HPDE6-E6E7 (cell line): Measurements from ENCODE around the gene APBA1.
A peak's percentile ranks its signal among the peaks of the same experiment; 100 is the strongest.

Source experiments
- DNase-seq: peaks from one replicate; pipeline ENCODE4 v3.0.0; 2011; ENCODE audit warnings: missing footprints; ENCODE audit errors: extremely low spot score

The APBA1 gene

DNA sequence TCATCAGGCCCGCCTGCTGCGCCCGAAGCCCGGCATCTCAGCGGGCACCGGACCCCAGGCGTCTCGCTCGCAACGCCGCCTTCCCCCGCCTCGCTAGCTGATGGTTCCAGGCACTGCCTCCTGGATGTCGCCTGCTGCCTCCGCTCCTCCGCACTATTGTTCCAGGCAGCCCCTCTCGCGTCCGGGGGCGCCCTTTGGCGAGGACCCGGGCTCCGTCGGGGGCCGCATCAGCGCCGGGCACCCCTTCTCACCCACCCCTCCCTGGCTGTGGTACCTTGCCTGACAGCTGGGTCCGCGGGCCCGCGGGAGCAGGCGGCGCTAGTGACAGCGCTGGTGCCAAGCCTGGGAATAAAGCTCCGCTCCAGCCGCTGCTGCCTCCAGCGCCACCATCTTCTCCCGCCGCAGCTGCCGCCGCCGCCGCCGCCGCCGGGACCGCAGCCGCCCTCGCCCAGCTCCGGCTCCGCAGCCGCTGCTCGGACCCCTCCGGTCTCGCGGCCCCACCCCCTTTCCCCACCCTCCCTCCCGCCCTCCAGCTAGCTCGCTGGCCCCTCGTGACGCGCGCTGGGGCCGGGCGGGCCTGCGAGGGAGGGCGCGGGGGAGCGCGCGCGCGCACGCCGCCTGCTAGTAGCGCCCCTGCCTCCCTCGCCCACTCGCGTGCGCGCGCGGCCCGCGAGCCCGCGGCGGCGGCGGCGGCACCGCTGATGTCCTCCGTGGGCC lies at the start of gene APBA1:
TSS of gene APBA1 (minus strand) at position 493 of the 717 bp plus-strand sequence.
- DNase-seq, result no peak

- no peak for DNase-seq
These were observed 47.8 kb upstream of the APBA1 start for GRCh38 chr9:69719983-69720382.

GRCh38 chr9:69719367-69719766 lies 47.2 kb upstream of the APBA1 start:
- DNase-seq, result no peak

DNA sequence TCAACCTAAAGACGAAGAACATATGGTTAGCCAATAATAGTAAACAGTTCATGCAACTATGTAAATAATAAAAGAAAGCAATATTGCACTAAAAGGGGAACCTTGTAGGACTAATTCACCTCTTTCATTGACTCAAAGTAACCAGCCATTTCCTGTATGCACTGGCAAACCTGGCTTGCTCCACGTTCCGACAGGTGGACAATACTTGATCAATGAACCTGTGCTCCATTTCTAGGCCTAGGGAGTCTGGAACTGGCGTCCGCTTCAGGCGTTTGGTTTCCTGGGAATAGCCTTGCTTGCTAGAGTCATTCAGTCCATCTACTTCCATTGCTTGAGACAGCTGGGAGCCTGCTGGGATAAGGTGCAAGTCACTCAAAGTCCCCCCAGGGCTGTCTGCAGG lies 46.0 kb upstream of the APBA1 start:
- DNase-seq, result no peak

DNA sequence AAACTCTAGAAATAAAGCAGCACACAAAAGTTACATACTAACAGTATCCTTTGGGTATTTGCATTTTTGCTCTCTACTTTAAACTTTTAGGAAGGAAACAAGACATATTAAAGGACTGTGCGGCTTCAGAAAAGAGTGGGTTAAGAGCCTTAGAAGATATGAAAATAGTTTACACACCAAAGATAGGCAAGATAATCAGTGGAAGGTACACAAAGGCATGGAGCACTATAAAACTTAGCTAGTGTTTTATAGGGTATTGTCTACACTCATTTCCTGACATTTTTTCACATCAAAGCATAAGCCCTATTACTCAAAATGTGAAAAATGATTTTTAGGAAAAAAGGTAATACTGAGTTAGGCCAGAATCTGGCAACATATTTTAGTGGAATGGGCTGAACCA lies 43.7 kb upstream of the APBA1 start:
- no peak for DNase-seq

GRCh38 chr9:69715096-69715495 lies 42.9 kb upstream of the APBA1 start:
- no peak for DNase-seq

- DNase-seq, result no peak
These were observed 25.3 kb upstream of the APBA1 start for GRCh38 chr9:69697475-69697874.

DNA sequence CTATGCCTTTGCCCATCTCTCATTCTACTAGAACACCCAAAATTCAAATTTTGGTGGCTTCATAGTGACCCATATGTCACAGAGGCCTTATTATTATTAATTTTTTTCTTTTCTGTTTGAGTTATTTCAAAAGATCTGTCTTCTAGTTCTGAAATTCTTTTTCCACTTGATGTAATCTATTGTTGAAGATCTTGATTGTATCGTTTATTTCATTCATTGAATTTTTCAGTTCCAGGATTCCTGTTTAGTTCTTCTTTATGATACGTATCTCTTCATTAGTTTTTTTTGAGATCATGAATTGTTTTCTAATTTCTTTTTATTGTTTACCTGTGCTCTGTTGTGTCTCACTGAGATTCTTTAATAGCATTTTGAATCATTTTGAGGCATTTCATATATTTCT lies 24.6 kb upstream of the APBA1 start:
- no peak for DNase-seq

- DNase-seq, result no peak
These were observed 17.9 kb upstream of the APBA1 start for GRCh38 chr9:69689991-69690538.

GRCh38 chr9:69683927-69684326 lies 11.8 kb upstream of the APBA1 start:
- no peak for DNase-seq

GRCh38 chr9:69678843-69679538 lies 6.8 kb upstream of the APBA1 start:
- no peak for DNase-seq

GRCh38 chr9:69677931-69678330 lies 5.8 kb upstream of the APBA1 start:
- no peak for DNase-seq

- DNase-seq, result no peak
These were observed 3.4 kb upstream of the APBA1 start for GRCh38 chr9:69675563-69675962.

DNA sequence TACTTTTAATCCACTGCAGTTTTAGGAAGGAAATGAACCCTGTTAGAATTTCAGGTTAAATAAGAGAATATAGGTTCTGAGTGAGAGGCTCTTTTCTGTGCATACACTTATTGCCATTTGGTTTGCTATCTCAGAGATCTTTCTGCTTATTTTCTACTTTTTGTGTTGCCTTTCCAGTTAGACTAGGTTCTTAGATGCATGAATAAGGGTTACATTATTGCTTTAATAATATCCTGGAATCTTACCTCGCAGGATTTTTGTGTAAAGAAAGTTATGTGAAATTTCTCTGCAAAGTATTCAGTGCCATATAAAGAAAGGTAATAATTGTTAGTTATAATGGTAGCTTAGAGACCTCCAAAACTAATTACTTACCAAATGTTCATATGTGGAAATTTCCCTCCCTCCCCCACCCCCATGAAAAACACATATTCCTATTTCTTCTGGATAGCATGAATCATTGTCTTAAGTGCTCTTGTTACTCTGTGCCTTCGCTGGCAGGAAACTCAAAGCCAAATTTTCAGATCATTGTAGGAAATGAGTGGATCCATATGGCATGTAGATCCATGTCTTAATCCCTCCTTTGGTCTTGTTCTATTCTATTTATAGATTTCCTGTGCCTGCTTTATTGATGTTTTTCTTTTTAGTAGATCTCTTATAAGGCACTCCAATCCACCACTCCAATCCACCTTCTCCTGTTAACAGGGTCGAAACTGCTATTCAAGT lies 2.7 kb upstream of the APBA1 start:
- no peak for DNase-seq

DNA sequence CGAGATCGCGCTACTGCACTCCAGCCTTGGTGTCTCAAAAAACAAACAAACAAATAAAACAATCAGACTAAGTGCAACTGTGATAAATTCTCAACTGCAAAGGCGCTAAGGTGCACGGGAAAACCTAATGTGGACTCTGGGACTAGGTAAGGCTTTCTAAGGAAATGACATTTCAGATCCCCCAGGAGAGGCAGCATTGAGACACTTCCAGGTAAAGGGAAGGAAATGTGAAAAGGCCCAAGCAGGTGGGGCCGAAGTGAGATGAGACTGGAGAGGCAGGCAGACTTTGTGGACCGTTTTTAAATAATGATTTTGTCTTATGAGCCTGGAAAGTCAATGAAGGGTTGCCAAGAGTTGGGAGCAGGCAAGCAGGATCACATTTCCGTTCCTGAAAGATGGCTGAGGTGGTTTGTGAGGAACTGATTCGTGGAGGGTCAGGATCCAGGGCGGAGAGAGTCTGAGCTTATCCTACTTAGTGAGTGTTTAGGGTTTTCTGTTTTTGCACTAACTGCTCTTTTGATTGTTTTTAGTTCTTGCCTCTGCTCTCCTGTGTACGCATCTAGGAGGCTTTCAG lies 2.0 kb upstream of the APBA1 start:
- DNase-seq, result no peak

DNA sequence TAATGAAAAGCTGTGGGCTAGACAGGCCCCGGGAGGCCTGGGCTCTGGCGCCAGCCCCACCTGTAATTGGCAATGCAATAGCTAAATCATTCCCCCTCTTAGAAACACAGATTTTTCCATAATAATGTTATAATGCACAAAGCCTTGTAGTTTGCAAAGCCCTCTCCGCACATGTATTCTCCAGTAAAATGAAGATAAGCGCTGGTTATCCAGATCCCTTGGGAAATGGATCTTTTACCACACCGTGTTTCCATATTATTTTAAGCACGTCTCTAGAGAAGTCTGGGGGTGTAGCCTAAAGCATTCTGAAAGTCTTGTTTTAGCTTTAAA lies 1.1 kb upstream of the APBA1 start:
- DNase-seq, result no peak

GRCh38 chr9:69672596-69673310 lies 582 bp upstream of the APBA1 start:
- peak; percentile 81 for DNase-seq

DNA sequence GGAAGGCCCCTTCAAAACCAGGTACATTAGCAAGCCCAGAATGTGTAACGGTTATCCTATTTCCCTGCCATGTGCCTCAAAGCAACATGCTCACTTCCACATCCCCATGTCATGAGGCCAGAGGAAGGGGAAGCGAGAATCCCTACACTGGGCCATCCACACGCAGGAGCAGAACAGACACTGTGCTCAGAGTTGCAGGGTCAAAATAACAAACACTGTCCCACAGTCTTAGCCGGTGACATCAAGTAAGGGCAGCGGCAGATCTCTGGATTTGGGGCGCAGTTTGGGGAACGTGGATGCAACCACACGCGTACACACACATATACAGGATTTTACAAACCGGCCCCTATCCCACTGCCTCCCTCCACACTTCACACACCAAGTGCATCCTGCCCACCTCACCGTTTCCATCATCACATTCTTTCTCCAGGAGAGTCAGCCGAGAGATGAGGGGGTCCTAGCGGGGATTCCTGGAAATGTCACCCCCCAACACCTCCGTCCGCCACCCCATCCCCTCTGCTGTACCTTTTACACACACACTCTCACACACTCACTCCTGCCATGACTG lies 776 bp downstream of the APBA1 start:
- no peak for DNase-seq

DNA sequence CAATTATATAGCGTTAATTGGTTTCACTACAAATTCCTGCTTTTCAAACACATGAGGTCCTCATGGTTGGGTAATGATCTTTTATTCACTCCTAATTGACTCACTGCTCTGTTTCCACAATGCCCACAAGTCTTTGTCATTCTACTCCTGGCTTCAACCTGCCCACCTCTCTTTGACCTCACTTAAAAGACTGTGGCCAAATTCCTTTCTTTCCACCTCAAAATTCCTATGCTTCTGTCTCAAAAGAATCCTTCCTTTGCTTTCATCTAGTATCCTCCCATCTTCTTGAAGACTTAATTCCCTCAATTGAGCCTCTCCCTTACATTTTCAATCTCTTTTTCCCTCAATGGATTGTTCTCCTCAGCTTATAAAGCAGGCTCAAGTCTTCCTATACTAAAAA lies 4.9 kb downstream of the APBA1 start:
- DNase-seq, result no peak

DNA sequence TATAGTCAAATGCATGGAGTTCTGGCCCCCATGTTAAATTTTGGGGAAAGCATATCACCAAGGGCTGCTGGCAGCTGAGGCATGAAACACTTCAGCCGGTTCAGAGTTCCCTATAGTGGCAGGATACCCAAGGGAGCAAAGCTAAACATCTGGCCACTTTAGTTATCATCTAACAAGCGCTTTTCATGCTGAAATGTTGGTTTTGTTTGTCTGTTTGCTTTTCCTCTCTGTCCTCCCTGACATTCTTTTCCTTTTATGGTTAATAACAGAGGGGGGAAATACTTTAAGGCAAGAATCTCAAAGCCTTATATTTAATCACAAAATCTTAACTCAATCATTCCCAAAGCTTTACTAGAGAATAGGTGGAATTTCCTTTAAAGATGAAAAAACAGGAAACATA lies 11.9 kb downstream of the APBA1 start:
- DNase-seq, result no peak

- no peak for DNase-seq
These were observed 13.0 kb downstream of the APBA1 start for GRCh38 chr9:69658987-69659675.
